ENCODE data around the gene CTXND1.

The CTXND1 gene

GRCh38 chr15:80191198-80191597 is 60.8 kb downstream of the CTXND1 start:
- TF ChIP-seq CTCF (IDR thresholded peaks at IDR 0.05; ENCODE audit: low read depth, low read length) = no peak

GRCh38 chr15:80188251-80188650 is 63.8 kb downstream of the CTXND1 start:
- no peak for DNase-seq (ENCODE audit: extremely low read depth, low read depth)
- no peak for TF ChIP-seq CTCF (IDR thresholded peaks at IDR 0.05; ENCODE audit: low read depth, low read length)

More at GRCh38 chr15:80191198-80191597, 60.8 kb downstream of the CTXND1 start:
- no peak for DNase-seq (ENCODE audit: extremely low read depth, low read depth)

- no peak for TF ChIP-seq CTCF (IDR thresholded peaks at IDR 0.05; ENCODE audit: low read depth, low read length)
- DNase-seq (ENCODE audit: extremely low read depth, low read depth) = no peak
Measured at GRCh38 chr15:80186597-80186996, 65.4 kb downstream of the CTXND1 start.

GRCh38 chr15:80186066-80186465 is 65.9 kb downstream of the CTXND1 start:
- no peak for TF ChIP-seq CTCF (IDR thresholded peaks at IDR 0.05; ENCODE audit: low read depth, low read length)
- no peak for DNase-seq (ENCODE audit: extremely low read depth, low read depth)

- no peak for TF ChIP-seq CTCF (IDR thresholded peaks at IDR 0.05; ENCODE audit: low read depth, low read length)
- DNase-seq (ENCODE audit: extremely low read depth, low read depth) = no peak
Measured at GRCh38 chr15:80185152-80185551, 66.9 kb downstream of the CTXND1 start.

GRCh38 chr15:80184554-80184953 is 67.5 kb downstream of the CTXND1 start:
- TF ChIP-seq CTCF (IDR thresholded peaks at IDR 0.05; ENCODE audit: low read depth, low read length) = no peak
- DNase-seq (ENCODE audit: extremely low read depth, low read depth) = no peak

- no peak; the same call in 1 of the 2 replicates for TF ChIP-seq CTCF (IDR thresholded peaks at IDR 0.05; ENCODE audit: low read depth, low read length)
Measured at GRCh38 chr15:80183886-80184285, 68.1 kb downstream of the CTXND1 start.

More at GRCh38 chr15:80183886-80184285, 68.1 kb downstream of the CTXND1 start:
- no peak for DNase-seq (ENCODE audit: extremely low read depth, low read depth)

Measured in AG09319 (cell line).